C4-2B (cell line): Measurements from ENCODE around the gene CELSR1.
A peak's percentile ranks its signal among the peaks of the same experiment; 100 is the strongest.

Experiments
- H3K27ac ChIP-seq: fragments of 450-650 bp; 2 replicates; pipeline ENCODE4 v1.5.1; 2017
- ZFX ChIP-seq: fragments of 450-650 bp; IDR thresholded peaks from 2 replicates; pipeline ENCODE4 v1.6.1; 2017
- TF ChIP-seq, protein P1 (sequence below): fragments of 450-650 bp; conservative IDR thresholded peaks from 2 replicates; pipeline ENCODE4 v1.5.1; 2017; ENCODE audit warnings: mild to moderate bottlenecking

Gene CELSR1

DNA sequence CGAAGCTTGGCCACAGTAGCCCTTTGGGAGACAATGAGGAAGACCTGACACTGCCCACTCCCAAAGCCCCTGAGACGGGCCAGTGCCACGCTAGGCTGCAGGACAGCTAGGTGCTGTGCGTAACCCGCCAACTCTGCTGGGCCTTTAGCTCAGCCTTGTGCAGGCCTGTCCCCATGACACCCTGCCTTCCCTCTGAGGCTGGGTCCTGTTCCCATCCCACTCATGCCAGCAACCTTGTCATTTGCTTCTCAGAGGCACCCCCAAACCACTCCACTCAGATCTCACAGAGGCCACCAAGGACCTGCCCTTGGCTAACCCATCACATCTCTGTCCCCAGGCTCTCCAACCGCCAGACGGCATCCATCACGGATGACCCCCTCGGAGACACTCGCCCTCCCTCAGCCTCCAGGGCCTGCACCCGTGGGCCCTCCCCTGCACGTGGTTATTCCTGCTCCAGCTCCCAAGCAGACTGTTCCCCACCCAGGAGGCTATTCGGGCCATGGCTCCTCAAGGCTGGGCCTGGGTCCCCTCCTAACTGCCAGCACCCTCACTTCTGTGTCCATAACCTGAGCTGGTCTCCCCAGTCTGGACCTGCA is 11.1 kb downstream of the CELSR1 start:
- peak overlapping the region; percentile 45 for H3K27ac ChIP-seq
- no peak for TF ChIP-seq ZFX
- TF ChIP-seq, protein P1, sequence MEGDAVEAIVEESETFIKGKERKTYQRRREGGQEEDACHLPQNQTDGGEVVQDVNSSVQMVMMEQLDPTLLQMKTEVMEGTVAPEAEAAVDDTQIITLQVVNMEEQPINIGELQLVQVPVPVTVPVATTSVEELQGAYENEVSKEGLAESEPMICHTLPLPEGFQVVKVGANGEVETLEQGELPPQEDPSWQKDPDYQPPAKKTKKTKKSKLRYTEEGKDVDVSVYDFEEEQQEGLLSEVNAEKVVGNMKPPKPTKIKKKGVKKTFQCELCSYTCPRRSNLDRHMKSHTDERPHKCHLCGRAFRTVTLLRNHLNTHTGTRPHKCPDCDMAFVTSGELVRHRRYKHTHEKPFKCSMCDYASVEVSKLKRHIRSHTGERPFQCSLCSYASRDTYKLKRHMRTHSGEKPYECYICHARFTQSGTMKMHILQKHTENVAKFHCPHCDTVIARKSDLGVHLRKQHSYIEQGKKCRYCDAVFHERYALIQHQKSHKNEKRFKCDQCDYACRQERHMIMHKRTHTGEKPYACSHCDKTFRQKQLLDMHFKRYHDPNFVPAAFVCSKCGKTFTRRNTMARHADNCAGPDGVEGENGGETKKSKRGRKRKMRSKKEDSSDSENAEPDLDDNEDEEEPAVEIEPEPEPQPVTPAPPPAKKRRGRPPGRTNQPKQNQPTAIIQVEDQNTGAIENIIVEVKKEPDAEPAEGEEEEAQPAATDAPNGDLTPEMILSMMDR = no peak

DNA sequence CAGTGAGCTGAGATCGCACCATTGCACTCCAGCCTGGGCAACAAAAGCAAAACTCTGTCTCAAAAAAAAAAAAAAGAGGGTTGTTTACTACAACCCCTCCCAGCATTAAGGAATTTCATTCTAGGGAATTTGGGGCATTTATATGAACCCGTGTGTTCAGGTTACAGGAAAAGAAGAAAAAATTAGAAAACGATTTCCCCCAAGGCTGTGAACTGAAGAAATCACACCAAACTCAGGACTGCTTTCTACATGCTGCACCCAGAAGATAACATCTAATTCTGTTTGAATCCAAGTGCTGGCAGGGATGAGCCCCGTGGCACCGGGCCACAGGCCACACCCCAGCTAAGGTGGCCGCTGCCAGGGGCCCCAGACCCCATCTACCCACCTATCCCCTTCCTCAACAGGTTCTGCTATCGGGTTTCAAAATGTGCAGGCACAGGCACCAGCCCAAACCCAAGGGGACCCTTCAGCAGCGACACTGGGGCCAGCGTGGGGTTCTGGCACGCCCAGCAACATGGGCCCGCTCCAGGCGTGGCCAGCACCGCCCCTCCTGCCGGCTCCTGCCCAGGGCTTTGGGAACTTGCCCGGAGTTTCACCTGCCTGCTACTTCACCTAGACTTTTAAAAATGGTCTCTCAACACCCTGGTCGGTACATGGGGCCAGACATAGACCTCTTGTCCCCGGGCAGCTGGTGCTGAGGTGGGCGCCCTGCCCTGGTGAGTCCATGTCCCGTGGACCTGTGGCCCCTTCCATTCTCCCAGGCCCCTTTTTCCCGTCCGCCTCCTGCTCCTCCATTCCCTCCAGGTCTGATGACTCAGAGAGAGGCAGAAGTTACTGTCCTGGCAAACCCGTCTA is 11.8 kb downstream of the CELSR1 start:
- TF ChIP-seq ZFX = no peak
- TF ChIP-seq, protein P1 = no peak
- H3K27ac ChIP-seq = peak overlapping the region; percentile 45

DNA sequence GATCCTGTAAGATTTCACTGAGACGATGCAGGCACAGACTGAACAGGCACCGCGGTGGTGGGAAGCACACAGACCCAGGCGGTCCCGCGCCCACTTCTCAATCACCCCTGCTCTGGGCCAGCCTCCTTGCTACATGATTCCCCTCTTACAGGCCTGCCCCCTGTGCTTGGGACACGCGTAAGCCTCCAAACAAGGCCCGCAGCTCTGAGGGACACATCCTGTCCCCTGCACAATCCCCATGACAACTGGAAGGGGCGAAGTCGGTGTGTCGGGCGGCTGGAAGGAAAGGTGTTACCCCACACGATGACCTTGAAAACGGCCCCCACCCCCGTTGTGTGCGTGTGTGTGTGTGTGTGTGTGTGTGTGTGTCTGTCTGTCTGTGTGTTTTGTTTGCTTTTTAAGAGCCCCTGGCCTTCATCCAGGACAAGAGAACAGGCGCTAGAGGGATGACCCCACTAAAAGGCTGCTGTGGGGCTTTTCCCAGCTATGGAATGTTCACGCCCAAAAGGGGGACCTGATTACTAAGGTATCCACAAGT is 13.1 kb downstream of the CELSR1 start:
- no peak overlapping the region for H3K27ac ChIP-seq
- TF ChIP-seq, protein P1 = no peak
- TF ChIP-seq ZFX = no peak

DNA sequence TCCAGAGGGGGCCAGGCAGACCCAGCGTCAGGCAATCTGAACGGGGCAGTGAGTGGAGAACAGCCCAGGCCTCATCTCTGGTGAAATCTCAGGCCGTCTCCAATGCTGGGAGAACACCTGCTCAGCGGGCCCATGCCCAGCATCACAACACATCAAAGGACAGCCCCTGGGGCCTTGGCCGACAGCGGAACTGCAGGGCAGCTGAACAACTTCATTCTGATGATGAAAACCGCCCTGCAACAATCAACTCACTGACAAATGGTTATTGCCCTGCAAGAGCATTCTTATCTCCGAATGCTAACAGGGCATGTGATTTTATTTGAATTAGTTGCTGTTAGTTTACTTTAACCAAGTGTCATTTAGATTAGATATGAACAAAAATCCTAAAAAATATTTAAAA is 14.6 kb downstream of the CELSR1 start:
- no peak overlapping the region for H3K27ac ChIP-seq
- TF ChIP-seq, protein P1 = no peak
- TF ChIP-seq ZFX = no peak

DNA sequence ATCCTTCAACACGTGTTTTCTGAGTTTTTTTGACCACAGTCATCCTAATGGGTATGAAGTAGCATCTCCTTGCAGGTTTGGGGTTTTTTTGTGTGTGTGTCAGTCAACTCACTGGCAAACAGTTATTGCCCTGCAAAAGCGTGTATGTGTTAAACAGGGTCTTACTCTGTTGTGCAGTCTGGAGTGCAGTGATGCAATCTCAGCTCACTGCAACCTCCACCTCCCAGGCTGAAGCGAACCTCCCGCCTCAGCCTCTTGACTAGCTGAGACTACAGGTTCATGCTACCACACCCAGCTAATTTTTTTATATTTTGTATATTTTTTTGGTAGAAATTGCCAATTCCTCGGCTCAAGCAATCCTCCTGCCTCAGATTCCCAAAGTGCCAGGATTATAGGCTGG is 15.4 kb downstream of the CELSR1 start:
- no peak for TF ChIP-seq ZFX
- TF ChIP-seq, protein P1 = no peak
- no peak overlapping the region for H3K27ac ChIP-seq

DNA sequence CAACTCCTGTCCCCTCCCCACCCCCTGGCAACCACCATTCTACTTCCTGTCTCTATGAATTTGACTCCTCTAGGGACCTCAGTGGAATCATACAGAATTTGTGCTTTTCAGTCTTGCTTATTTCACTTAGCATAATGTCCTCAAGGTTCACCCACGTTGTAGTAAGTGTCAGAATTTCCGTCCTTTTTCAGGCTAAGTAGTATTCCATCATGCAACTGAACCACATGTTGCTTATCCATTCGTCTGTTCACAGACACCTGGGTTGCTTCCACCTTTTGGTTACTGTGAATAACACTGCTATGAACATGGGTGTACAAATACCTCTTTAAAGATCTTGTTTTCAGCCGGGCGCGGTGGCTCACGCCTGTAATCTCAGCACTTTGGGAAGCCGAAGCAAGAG is 16.5 kb downstream of the CELSR1 start:
- H3K27ac ChIP-seq = no peak overlapping the region
- no peak for TF ChIP-seq ZFX

DNA sequence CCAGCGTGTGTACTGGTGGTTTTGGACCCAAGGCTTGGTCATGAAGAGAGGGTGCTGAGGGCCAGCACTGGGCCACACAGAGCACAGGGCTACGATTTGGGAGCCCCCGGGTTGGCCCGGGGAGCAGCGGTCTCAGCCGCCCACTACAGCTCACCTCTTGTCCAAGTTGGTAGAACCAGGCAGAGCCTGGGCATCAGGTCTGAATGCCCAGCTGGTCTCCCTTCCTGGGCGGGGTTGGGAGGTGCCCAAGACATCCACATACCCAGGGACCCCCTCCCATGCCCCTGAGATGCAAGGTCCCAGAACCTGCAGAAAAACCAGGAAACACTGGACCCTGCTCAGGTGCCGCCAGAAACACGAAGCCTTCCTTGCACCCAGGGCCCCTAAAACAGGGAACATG is 18.0 kb downstream of the CELSR1 start:
- H3K27ac ChIP-seq = no peak overlapping the region
- no peak for TF ChIP-seq ZFX
- TF ChIP-seq, protein P1 = no peak
